HEK293 (cell line): ENCODE measurements around the gene EIF4G3.

ENCODE experiments used
- CTCF ChIP-seq: fragments of 450-650 bp; formaldehyde crosslinking; IDR thresholded peaks from 2 replicates; pipeline ENCODE4 v1.5.1; 2016; ENCODE audit warnings: missing biosample characterization, missing genetic modification characterization
- HOXA7 ChIP-seq: sonication (generic); formaldehyde crosslinking; IDR thresholded peaks from 2 replicates; pipeline ENCODE4 v1.8.1; 2022; ENCODE audit warnings: missing genetic modification reagents, borderline replicate concordance
- KLF16 ChIP-seq: fragments of 450-650 bp; formaldehyde crosslinking; IDR thresholded peaks from 2 replicates; pipeline ENCODE4 v1.5.1; 2017; ENCODE audit warnings: missing biosample characterization, missing genetic modification characterization
- REST ChIP-seq: fragments of 450-650 bp; formaldehyde crosslinking; IDR thresholded peaks from 2 replicates; pipeline ENCODE4 v1.5.1; 2016; ENCODE audit warnings: missing biosample characterization, missing genetic modification characterization
- SCRT2 ChIP-seq: fragments of 450-650 bp; formaldehyde crosslinking; IDR thresholded peaks from 2 replicates; pipeline ENCODE4 v1.5.1; 2016; ENCODE audit warnings: missing biosample characterization, missing genetic modification characterization
- ZBTB49 ChIP-seq: fragments of 450-650 bp; formaldehyde crosslinking; IDR thresholded peaks from 2 replicates; pipeline ENCODE4 v1.5.1; 2016; ENCODE audit warnings: missing biosample characterization, missing genetic modification characterization, low read depth
- ZNF274 ChIP-seq, 2 experiments: fragments of 200-500 bp in 1 of 2; fragments of 450-650 bp in 1 of 2; sonication (Bioruptor generic) in 1 of 2; formaldehyde crosslinking in 1 of 2; IDR thresholded peaks; 2 replicates each; pipeline versions ENCODE4 v1.5.1 to v1.6.1; 2014 to 2016; ENCODE audit warnings: borderline replicate concordance in 1 of 2, inconsistent platforms in 1 of 2, low read length in 1 of 2, missing biosample characterization in 1 of 2, missing genetic modification characterization in 1 of 2
- ZNF280D ChIP-seq: fragments of 450-650 bp; formaldehyde crosslinking; IDR thresholded peaks from 2 replicates; pipeline ENCODE4 v1.5.1; 2016; ENCODE audit warnings: missing biosample characterization, missing genetic modification characterization
- ZNF324 ChIP-seq: fragments of 450-650 bp; formaldehyde crosslinking; IDR thresholded peaks from 2 replicates; pipeline ENCODE4 v1.5.1; 2016; ENCODE audit warnings: missing biosample characterization, missing genetic modification characterization
- ZNF423 ChIP-seq: fragments of 450-650 bp; formaldehyde crosslinking; IDR thresholded peaks from 2 replicates; pipeline ENCODE4 v1.5.1; 2016; ENCODE audit warnings: missing biosample characterization, missing genetic modification characterization
- ZNF530 ChIP-seq: fragments of 450-650 bp; formaldehyde crosslinking; IDR thresholded peaks from 2 replicates; pipeline ENCODE4 v1.5.1; 2016; ENCODE audit warnings: low read depth, missing biosample characterization, missing genetic modification characterization
- ZNF645 ChIP-seq: fragments of 450-650 bp; formaldehyde crosslinking; IDR thresholded peaks from 2 replicates; pipeline ENCODE4; 2016; ENCODE audit warnings: missing biosample characterization, missing genetic modification characterization
- ZNF704 ChIP-seq: fragments of 450-650 bp; formaldehyde crosslinking; IDR thresholded peaks from 2 replicates; pipeline ENCODE4 v1.5.1; 2016; ENCODE audit warnings: missing biosample characterization, missing genetic modification characterization

GRCh38 chr1:20987831-20988825, 188.6 kb downstream of the EIF4G3 start:
- TF ChIP-seq ZNF324, result no peak
- no peak for TF ChIP-seq KLF16 (tag by site-specific recombination)
- TF ChIP-seq ZNF704 (tag by site-specific recombination), result no peak
- TF ChIP-seq HOXA7 (CRISPR knock-in tag), result no peak
- no peak for TF ChIP-seq REST (tag by site-specific recombination)
- TF ChIP-seq ZNF274 (IDR thresholded peaks at IDR 0.05; ENCODE audit: low read length), result no peak
- no peak for TF ChIP-seq ZNF274 (tag by site-specific recombination; IDR thresholded peaks at IDR 0.05; ENCODE audit: borderline replicate concordance)
- TF ChIP-seq SCRT2 (tag by site-specific recombination), result no peak
- TF ChIP-seq CTCF (tag by site-specific recombination), result no peak
- no peak for TF ChIP-seq ZNF530 (tag by site-specific recombination)
- no peak for TF ChIP-seq ZBTB49 (tag by site-specific recombination)
- TF ChIP-seq ZNF423 (tag by site-specific recombination), result no peak
- no peak for TF ChIP-seq ZNF280D (tag by site-specific recombination)
- no peak for TF ChIP-seq ZNF645 (tag by site-specific recombination)
